A673 (cell line): ENCODE results near the gene LMBRD1. TPM values are rescaled to one million over a fixed set of nuclear protein-coding genes. Genes with fewer than 3 reads are reported as not detected.
"Not testable (repeated sequence)": the region's sequence is repeated elsewhere in the genome, so short reads cannot be mapped to it uniquely, and the experiment has no call there.

ENCODE experiments used
- BruUV-seq: library from RNA; stranded (reverse); fragments of 400-500 nt; replicated peaks from 2 replicates; lab custom pipeline; 2021; lab: Mats Ljungman, UMichigan
- CTCF ChIA-PET: fragments of 300-600 bp; sonication (Branson Sonifier 250); formaldehyde crosslinking; loops from one replicate; lab custom pipeline; 2022; ENCODE audit warnings: antibody characterized with exemption; lab: Charles Lee
- POLR2A ChIA-PET: fragments of 300-600 bp; sonication (Branson Sonifier 250); formaldehyde crosslinking; loops from one replicate; lab custom pipeline; 2022; ENCODE audit warnings: antibody characterized with exemption; ENCODE audit not compliant: low non-redundant PET; lab: Charles Lee
- DNase-seq: peaks from one replicate; pipeline ENCODE4 v3.0.0-alpha.2; 2015; ENCODE audit warnings: low spot score
- H3K27ac ChIP-seq: fragments of 200-600 bp; sonication (generic); 2 replicates; pipeline ENCODE4 v1.5.1; 2016; ENCODE audit warnings: mixed run types, low read depth, mild to moderate bottlenecking, mixed read lengths, antibody characterized with exemption, low read length; ENCODE audit not compliant: poor library complexity, severe bottlenecking
- H3K27me3 ChIP-seq: fragments of 200-600 bp; sonication (generic); replicated peaks from 2 replicates; pipeline ENCODE4 v1.6.1; 2017; ENCODE audit warnings: mixed run types, low read depth, mild to moderate bottlenecking, mixed read lengths, antibody characterized with exemption, low read length; ENCODE audit not compliant: insufficient read depth, poor library complexity
- H3K36me3 ChIP-seq: fragments of 200-600 bp; sonication (generic); 2 replicates; pipeline ENCODE4 v1.6.1; 2016; ENCODE audit warnings: mixed run types, mild to moderate bottlenecking, mixed read lengths, antibody characterized with exemption, low read length; ENCODE audit not compliant: insufficient read depth, poor library complexity, severe bottlenecking
- H3K4me1 ChIP-seq: fragments of 200-600 bp; sonication (generic); 2 replicates; pipeline ENCODE4 v1.6.1; 2017; ENCODE audit warnings: mixed run types, mild to moderate bottlenecking, mixed read lengths, antibody characterized with exemption, low read length; ENCODE audit not compliant: insufficient read depth, poor library complexity, severe bottlenecking
- H3K4me3 ChIP-seq: fragments of 200-600 bp; sonication (generic); 2 replicates; pipeline ENCODE4 v1.5.1; 2016; ENCODE audit warnings: low read depth, mixed run types, mild to moderate bottlenecking, mixed read lengths, low read length; ENCODE audit not compliant: poor library complexity, severe bottlenecking
- H3K9me3 ChIP-seq: fragments of 200-600 bp; sonication (generic); 2 replicates; pipeline ENCODE4 v1.6.1; 2016; ENCODE audit warnings: mixed run types, low read depth, mild to moderate bottlenecking, mixed read lengths, antibody characterized with exemption, low read length; ENCODE audit not compliant: poor library complexity, severe bottlenecking
- EZH2 ChIP-seq: fragments of 200-600 bp; sonication (generic); IDR thresholded peaks from 2 replicates; pipeline ENCODE4 v1.6.1; 2017; ENCODE audit warnings: borderline replicate concordance, low read depth, mild to moderate bottlenecking, mixed read lengths, antibody characterized with exemption, low read length; ENCODE audit not compliant: poor library complexity, severe bottlenecking
- intact Hi-C: fragments of 100-400 bp; cut with micrococcal nuclease; formaldehyde crosslinking; loops from one replicate; pipeline ENCODE4 v1.10.0; 2022; ENCODE audit not compliant: unreplicated experiment
- total RNA-seq: library from RNA; stranded (reverse); gene quantifications from 2 replicates; pipeline ENCODE4 v1.2.3, GENCODE V29; 2021
- TF ChIP-seq, protein P1 (sequence below): fragments of 300-800, 200-600 bp; sonication (generic); conservative IDR thresholded peaks from 2 replicates; pipeline ENCODE4 v1.5.1; 2017; ENCODE audit warnings: low read depth, mild to moderate bottlenecking, antibody characterized with exemption, low read length, moderate library complexity, mixed read lengths

Gene LMBRD1
- total RNA-seq, 1 experiment from 2014 or later, result 19.8 TPM

DNA sequence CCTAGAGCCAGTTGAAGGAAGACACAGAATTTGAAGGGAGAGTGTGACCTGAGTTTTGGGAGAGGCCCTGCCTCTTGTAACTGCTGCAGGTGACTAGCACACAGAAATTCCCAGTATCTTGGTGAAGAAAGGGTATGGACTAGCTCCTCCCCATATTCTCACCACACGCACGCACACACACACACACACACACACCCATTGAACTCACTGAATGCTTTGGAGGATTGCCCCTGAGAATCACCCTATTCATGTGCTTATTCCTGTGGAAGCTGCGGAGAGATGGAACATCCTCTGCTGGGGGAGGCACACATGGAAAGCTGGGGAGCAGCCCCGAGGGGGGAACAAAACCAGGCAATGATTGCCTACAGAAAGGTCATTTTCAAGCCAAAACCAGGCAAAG, 6.2 kb upstream of the LMBRD1 start:
- intact Hi-C loops, result no loop called here
- H3K27me3 ChIP-seq, result no peaks in the 10 kb centered on the region
- no peak overlapping the region for H3K27ac ChIP-seq
- H3K4me1 ChIP-seq, result no peaks in the 10 kb centered on the region
- BruUV-seq, result no TSS peak
- no peaks in the 10 kb centered on the region for H3K9me3 ChIP-seq
- no peak for DNase-seq
- no peak overlapping the region for H3K4me3 ChIP-seq
- ChIA-PET POLR2A (no interaction called here), CTCF (no interaction called here)
- no peaks in the 10 kb centered on the region for H3K36me3 ChIP-seq
- no peak for TF ChIP-seq EZH2
- TF ChIP-seq, protein P1, sequence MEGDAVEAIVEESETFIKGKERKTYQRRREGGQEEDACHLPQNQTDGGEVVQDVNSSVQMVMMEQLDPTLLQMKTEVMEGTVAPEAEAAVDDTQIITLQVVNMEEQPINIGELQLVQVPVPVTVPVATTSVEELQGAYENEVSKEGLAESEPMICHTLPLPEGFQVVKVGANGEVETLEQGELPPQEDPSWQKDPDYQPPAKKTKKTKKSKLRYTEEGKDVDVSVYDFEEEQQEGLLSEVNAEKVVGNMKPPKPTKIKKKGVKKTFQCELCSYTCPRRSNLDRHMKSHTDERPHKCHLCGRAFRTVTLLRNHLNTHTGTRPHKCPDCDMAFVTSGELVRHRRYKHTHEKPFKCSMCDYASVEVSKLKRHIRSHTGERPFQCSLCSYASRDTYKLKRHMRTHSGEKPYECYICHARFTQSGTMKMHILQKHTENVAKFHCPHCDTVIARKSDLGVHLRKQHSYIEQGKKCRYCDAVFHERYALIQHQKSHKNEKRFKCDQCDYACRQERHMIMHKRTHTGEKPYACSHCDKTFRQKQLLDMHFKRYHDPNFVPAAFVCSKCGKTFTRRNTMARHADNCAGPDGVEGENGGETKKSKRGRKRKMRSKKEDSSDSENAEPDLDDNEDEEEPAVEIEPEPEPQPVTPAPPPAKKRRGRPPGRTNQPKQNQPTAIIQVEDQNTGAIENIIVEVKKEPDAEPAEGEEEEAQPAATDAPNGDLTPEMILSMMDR, result no peak

DNA sequence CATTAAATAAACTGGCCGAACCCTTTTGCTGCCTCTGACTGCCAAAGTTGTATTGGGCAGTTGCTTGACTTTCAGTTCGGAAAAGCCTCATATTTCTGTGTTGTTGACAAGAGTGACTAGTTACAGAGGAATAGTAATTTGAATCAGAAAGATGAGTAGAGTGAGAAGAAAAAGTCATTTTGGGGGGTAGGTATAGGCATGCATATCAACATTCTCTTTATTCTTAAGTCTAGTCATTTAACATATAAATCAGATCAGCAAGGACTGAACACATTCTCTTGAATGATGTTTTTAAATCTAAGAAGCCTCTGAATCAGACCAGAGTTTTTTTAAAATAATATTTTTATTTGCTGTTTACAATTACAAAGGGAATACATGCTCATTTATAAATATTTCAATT, 4.9 kb upstream of the LMBRD1 start:
- H3K4me3 ChIP-seq, result no peak overlapping the region
- no peaks in the 10 kb centered on the region for H3K36me3 ChIP-seq
- ChIA-PET POLR2A (no interaction called here), CTCF (no interaction called here)
- no peak overlapping the region for H3K27ac ChIP-seq
- no peaks in the 10 kb centered on the region for H3K9me3 ChIP-seq
- intact Hi-C loops, result no loop called here
- no peaks in the 10 kb centered on the region for H3K4me1 ChIP-seq
- BruUV-seq, result no TSS peak
- no peaks in the 10 kb centered on the region for H3K27me3 ChIP-seq
- no peak for DNase-seq
- TF ChIP-seq, protein P1, result no peak
- no peak for TF ChIP-seq EZH2

DNA sequence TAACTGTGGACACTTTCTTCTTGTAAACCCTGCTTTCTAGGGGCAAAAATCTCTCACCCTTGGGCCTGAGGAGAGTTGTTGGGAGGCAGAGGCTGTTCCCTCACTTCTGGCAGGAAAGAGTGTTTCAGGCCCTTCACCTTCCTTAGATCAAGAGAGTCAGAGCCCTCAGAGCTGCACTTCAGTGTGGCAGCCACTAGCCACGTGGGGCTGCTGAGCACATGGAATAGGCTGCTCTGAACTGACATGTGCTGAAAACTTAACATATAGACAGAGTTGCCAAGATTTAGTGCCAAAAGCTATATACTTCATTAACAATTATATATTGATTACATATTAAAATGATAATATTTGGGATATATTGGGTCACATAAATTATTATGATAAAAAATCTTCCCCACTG, 4.4 kb upstream of the LMBRD1 start:
- TF ChIP-seq, protein P1, result no peak
- no peak for TF ChIP-seq EZH2
- Histone ChIP-seq H3K4me3 (no peak overlapping the region), H3K4me1 (no peaks in the 10 kb centered on the region), H3K36me3 (no peaks in the 10 kb centered on the region), H3K27ac (no peak overlapping the region), H3K27me3 (no peaks in the 10 kb centered on the region), H3K9me3 (no peaks in the 10 kb centered on the region)
- intact Hi-C loops, result no loop called here
- POLR2A ChIA-PET, result no interaction called here
- CTCF ChIA-PET, result no interaction called here
- BruUV-seq, result no TSS peak
- no peak for DNase-seq

- H3K4me1 ChIP-seq, H3K4me3 ChIP-seq, DNase-seq, H3K36me3 ChIP-seq, H3K27me3 ChIP-seq, BruUV-seq, POLR2A ChIA-PET, H3K27ac ChIP-seq, H3K9me3 ChIP-seq, CTCF ChIA-PET, intact Hi-C loops: not testable (repeated sequence)
Measured at GRCh38 chr6:69798796-69799195, 2.0 kb upstream of the LMBRD1 start.
